ENCODE results near the gene TMTC3. TPM values are rescaled to one million over a fixed set of nuclear protein-coding genes. Genes with fewer than 3 reads are reported as not detected.
"Not testable (repeated sequence)": the region's sequence is repeated elsewhere in the genome, so short reads cannot be mapped to it uniquely, and the experiment has no call there.

The TMTC3 gene
- total RNA-seq, 1 donor from 2014 or later = 8.8 TPM

DNA sequence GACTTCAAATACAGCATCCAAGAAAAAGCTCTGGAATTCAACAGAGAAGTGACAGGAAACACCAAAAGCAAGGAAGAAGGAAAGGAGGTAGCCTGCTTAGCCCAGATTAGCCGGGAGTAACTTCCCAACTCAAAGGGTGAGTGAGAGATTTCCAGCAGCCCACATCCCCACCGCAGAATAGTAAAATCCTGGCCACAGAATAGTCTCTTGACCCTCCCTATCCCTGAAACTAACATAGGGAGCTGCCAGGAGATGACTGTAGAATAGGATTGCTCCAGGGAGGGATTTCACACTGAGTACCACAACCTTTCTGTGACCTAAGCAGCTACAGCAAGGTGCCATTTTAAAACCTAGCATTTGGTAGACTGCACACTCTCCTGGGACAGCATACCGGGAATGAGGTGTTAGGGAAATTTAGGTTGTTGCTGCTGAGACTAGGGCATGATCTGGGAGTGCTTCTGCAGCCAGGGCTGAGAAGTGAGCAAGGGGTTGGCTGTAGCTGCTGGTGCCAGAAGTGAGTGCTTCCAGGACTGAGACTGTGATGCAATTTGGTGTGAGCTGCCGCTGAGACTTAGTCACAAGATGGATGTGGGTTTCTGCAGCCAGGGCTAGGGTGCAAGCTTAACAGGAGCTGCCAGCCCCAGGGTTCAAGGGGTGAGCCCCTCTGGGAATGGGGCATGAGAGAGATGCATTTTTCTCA is 66.0 kb downstream of the TMTC3 start:
- DNase-seq = no peak
- intact Hi-C loops (cut with micrococcal nuclease) = no loop called here
- Histone ChIP-seq H3K4me1 (no peaks in the 10 kb centered on the region), H3K4me3 (no peak overlapping the region), H3K36me3 (no peaks in the 10 kb centered on the region), H3K27ac (replicated peaks) (no peak overlapping the region), H3K27me3 (ENCODE audit: low read depth) (no peaks in the 10 kb centered on the region), H3K9me3 (replicated peaks) (peaks cover 44% of the 10 kb centered on the region)
- TF ChIP-seq, protein P1, sequence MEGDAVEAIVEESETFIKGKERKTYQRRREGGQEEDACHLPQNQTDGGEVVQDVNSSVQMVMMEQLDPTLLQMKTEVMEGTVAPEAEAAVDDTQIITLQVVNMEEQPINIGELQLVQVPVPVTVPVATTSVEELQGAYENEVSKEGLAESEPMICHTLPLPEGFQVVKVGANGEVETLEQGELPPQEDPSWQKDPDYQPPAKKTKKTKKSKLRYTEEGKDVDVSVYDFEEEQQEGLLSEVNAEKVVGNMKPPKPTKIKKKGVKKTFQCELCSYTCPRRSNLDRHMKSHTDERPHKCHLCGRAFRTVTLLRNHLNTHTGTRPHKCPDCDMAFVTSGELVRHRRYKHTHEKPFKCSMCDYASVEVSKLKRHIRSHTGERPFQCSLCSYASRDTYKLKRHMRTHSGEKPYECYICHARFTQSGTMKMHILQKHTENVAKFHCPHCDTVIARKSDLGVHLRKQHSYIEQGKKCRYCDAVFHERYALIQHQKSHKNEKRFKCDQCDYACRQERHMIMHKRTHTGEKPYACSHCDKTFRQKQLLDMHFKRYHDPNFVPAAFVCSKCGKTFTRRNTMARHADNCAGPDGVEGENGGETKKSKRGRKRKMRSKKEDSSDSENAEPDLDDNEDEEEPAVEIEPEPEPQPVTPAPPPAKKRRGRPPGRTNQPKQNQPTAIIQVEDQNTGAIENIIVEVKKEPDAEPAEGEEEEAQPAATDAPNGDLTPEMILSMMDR (IDR thresholded peaks at IDR 0.05; ENCODE audit: borderline replicate concordance) = no peak

DNA sequence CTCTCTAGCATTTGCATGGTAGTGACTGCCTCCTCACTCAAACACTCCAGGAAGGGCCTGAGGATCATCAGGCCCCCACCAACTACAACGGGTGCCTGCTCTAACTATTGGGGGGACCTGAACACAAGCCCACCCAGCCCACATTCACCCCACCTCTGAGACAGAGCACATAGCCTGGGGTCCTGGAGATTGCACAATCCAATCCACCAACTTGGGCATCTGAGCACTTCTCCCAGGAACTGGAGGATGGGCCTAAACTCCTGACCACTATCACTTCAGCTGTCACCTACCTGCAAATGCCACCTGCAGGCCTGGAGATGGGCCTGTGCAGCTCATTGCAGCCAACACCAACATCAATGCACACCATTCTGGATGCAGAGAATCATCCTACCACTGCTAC is 66.6 kb downstream of the TMTC3 start:
- Histone ChIP-seq H3K36me3 (no peaks in the 10 kb centered on the region), H3K9me3 (replicated peaks) (peaks cover 46% of the 10 kb centered on the region), H3K4me1 (no peaks in the 10 kb centered on the region), H3K4me3 (no peak overlapping the region), H3K27me3 (ENCODE audit: low read depth) (no peaks in the 10 kb centered on the region), H3K27ac (replicated peaks) (no peak overlapping the region)
- intact Hi-C loops (cut with micrococcal nuclease) = no loop called here
- no peak for DNase-seq
- TF ChIP-seq, protein P1 (IDR thresholded peaks at IDR 0.05; ENCODE audit: borderline replicate concordance) = no peak

DNA sequence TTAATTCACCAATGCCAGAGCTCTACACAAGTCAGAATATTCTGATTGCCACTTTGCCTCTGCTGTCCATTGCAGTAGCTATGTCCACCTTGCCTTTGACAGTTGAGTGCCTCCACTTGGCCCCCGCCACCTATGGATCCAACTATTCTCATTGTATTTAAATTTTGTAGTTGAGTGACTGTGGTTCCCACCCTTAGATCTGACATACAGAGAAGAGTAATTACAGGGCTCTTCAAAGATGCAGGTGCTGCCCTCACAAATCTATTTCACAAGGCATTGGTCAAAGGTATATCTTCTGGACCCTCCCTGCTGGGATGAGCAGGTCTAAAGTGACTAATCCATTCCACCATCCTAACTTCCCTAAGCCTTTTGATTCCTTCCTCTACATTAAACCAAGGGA is 68.2 kb downstream of the TMTC3 start:
- H3K9me3 ChIP-seq (replicated peaks) = peaks cover 54% of the 10 kb centered on the region
- intact Hi-C loops (cut with micrococcal nuclease); H3K4me1 ChIP-seq; H3K27ac ChIP-seq (replicated peaks); H3K4me3 ChIP-seq; H3K27me3 ChIP-seq (ENCODE audit: low read depth); H3K36me3 ChIP-seq; DNase-seq: not testable (repeated sequence)

DNA sequence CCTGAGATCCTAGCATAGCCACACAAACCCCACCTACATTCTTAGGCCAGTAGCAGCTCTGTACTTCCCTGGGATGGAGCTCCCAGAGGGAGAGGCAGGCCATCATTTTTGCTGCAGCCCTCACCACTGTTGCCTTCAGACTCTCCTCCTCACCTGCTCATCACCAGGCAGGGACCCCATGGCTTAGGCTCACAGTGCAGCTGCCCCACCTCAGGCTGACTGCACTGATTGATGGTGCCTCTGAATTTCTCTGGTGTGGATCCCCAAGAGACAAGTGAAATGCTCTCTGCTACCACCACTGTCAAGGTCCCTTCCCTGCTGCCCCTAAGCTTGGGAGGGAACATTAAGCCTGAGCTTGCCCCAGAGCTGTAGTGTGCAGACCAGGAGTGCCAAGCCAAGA is 76.2 kb downstream of the TMTC3 start:
- intact Hi-C loops (cut with micrococcal nuclease) = no loop called here
- no peak overlapping the region for H3K27ac ChIP-seq (replicated peaks)
- H3K9me3 ChIP-seq (replicated peaks) = peaks cover 72% of the 10 kb centered on the region

DNA sequence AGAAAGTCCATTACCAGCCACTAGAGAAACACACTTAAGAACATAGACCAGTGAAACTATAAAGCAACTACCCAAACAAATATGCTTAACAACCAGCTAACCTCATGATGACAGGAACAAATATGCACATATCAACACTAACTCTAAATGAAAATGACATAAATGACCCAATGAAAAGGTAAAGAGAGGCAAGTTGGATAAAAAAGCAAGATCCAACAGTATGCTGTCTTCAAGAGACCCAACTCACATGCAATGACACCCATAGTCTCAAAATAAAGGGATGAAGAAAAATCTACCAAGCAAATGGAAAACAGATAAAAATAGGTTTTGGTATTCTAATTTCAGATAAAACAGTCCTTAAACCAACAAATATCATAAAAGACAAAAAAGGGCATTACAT is 77.8 kb downstream of the TMTC3 start:
- Histone ChIP-seq H3K4me1 (no peaks in the 10 kb centered on the region), H3K27ac (replicated peaks) (no peak overlapping the region), H3K36me3 (no peaks in the 10 kb centered on the region), H3K27me3 (ENCODE audit: low read depth) (no peaks in the 10 kb centered on the region), H3K9me3 (replicated peaks) (peaks cover 72% of the 10 kb centered on the region), H3K4me3 (no peak overlapping the region)
- DNase-seq = no peak
- intact Hi-C loops (cut with micrococcal nuclease) = no loop called here
- TF ChIP-seq, protein P1 (IDR thresholded peaks at IDR 0.05; ENCODE audit: borderline replicate concordance) = no peak

More for the DNA sequence above, 76.2 kb downstream of the TMTC3 start:
- Histone ChIP-seq H3K36me3 (no peaks in the 10 kb centered on the region), H3K4me1 (no peaks in the 10 kb centered on the region), H3K4me3 (no peak overlapping the region), H3K27me3 (ENCODE audit: low read depth) (no peaks in the 10 kb centered on the region)
- no peak for DNase-seq
- TF ChIP-seq, protein P1 (IDR thresholded peaks at IDR 0.05; ENCODE audit: borderline replicate concordance) = no peak

DNA sequence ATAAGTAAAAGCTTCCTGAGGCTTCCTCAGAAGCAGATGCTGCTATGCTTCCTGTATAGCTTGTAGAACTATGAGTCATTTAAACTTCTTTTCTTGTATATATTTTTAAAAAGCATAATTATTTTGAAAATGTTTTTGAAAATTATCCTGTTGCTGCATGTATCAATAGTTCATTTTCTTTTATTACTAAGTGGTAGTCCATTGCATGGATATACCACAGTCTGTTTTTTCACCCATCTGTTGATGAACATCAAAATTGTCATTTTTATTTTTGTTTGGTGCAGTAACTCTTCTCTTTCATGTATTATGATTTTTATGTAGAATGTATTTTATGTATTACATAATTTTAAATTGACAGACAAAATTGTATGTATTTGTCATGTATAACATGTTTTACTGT is 81.4 kb downstream of the TMTC3 start:
- no peak for DNase-seq
- Histone ChIP-seq H3K36me3 (no peaks in the 10 kb centered on the region), H3K9me3 (replicated peaks) (peaks cover 64% of the 10 kb centered on the region), H3K27me3 (ENCODE audit: low read depth) (no peaks in the 10 kb centered on the region), H3K4me1 (no peaks in the 10 kb centered on the region), H3K27ac (replicated peaks) (no peak overlapping the region), H3K4me3 (no peak overlapping the region)
- intact Hi-C loops (cut with micrococcal nuclease) = no loop called here
- TF ChIP-seq, protein P1 (IDR thresholded peaks at IDR 0.05; ENCODE audit: borderline replicate concordance) = no peak

Measured in left ventricle myocardium inferior (tissue), 1 donor.